K562 (cell line): ENCODE data around the gene VEGFA. TPM values are rescaled to one million over a fixed set of nuclear protein-coding genes. Genes with fewer than 3 reads are reported as not detected.

ENCODE experiments used
- ATAC-seq: fragments of 200-7000 bp; cut with Tn5 transposase; 3 replicates; pipeline ENCODE4 v1.9.1; 2020; ENCODE audit warnings: moderate library complexity
- BruUV-seq: library from RNA; stranded (reverse); fragments of 400-500 nt; replicated peaks from 2 replicates; lab custom pipeline; 2021; lab: Mats Ljungman, UMichigan
- CTCF ChIA-PET: fragments of 300-600 bp; formaldehyde crosslinking; extraction: SDS; loops from one replicate; lab custom pipeline; 2021; ENCODE audit warnings: low intra/inter-chr PET ratio; lab: Yijun Ruan, JAX
- POLR2A ChIA-PET: fragments of 300-600, 350-650 bp; sonication (Branson Sonifier 250); formaldehyde crosslinking; extraction: SDS; loops from one replicate; lab custom pipeline; 2021; ENCODE audit warnings: antibody characterized with exemption, inconsistent platforms; lab: Yijun Ruan, JAX
- DNase-seq, 4 experiments: peaks; one replicate each; pipeline versions ENCODE4 v3.0.0 to v3.0.0-alpha.2; 2011 to 2018; ENCODE audit warnings: low spot score in 3 of 4, mixed read lengths in 3 of 4; ENCODE audit errors: extremely low read depth in 1 of 4
- FAIRE-seq: peaks from 2 replicates; lab custom pipeline; 2011; peaks lifted over from hg19 to GRCh38; lab: Jason Lieb, UNC
- H2AFZ ChIP-seq: 2 replicates; pipeline ENCODE4 v1.6.0; 2011; ENCODE audit warnings: low read depth, low read length, control low read depth, inconsistent platforms
- H3K27ac ChIP-seq: fragments of 200-600 bp; 3 replicates; pipeline ENCODE4 v1.8.0; 2011; ENCODE audit warnings: low read depth, mild to moderate bottlenecking, control low read depth, inconsistent platforms, low read length, moderate library complexity, mixed read lengths; ENCODE audit errors: extremely low read depth
- H3K27me3 ChIP-seq, 2 experiments: fragments of 300-600 bp in 1 of 2; 2 replicates in 1 of 2; 3 replicates in 1 of 2; pipeline versions ENCODE4 v1.6.0 to v1.8.0; 2011; ENCODE audit warnings: inconsistent platforms in 2 of 2, low read length in 2 of 2, mild to moderate bottlenecking in 1 of 2, mixed read lengths in 1 of 2, moderate library complexity in 1 of 2; ENCODE audit not compliant: control insufficient read depth in 2 of 2, insufficient read depth in 2 of 2
- H3K36me3 ChIP-seq: fragments of 300-600 bp; 3 replicates; pipeline ENCODE4 v1.8.0; 2011; ENCODE audit warnings: mild to moderate bottlenecking, low read length, inconsistent platforms; ENCODE audit not compliant: control insufficient read depth, insufficient read depth
- H3K4me1 ChIP-seq, 2 experiments: fragments of 200-600 bp in 1 of 2; replicated peaks in 1 of 2; 2 replicates in 1 of 2; 3 replicates in 1 of 2; pipeline versions ENCODE4 v1.5.1 to v1.8.0; 2011; ENCODE audit warnings: inconsistent platforms in 2 of 2, low read length in 2 of 2, mild to moderate bottlenecking in 1 of 2, mixed read lengths in 1 of 2, moderate library complexity in 1 of 2; ENCODE audit not compliant: control insufficient read depth in 2 of 2, insufficient read depth in 2 of 2
- H3K4me2 ChIP-seq: 2 replicates; pipeline ENCODE4 v1.6.1; 2011; ENCODE audit warnings: low read length, control low read depth, inconsistent platforms, mixed read lengths; ENCODE audit not compliant: insufficient read depth
- H3K4me3 ChIP-seq: fragments of 200-600 bp; sonication (generic), shearing (Covaris generic); 2 replicates; pipeline ENCODE4 v1.5.1; 2016; ENCODE audit warnings: control low read depth, inconsistent platforms
- H3K79me2 ChIP-seq: fragments of 200-600 bp; 3 replicates; pipeline ENCODE4 v1.8.0; 2011; ENCODE audit warnings: low read length, inconsistent platforms; ENCODE audit not compliant: control insufficient read depth, insufficient read depth
- H3K9ac ChIP-seq, 2 experiments: 2 replicates each; pipeline versions ENCODE4 v1.6.0 to v1.6.1; 2011; ENCODE audit warnings: low read depth in 2 of 2, low read length in 2 of 2, control low read depth in 1 of 2, inconsistent platforms in 1 of 2, mild to moderate bottlenecking in 1 of 2, mixed read lengths in 1 of 2; ENCODE audit not compliant: insufficient read depth in 1 of 2
- H3K9me1 ChIP-seq: one replicate; pipeline ENCODE4 v1.6.0; 2011; ENCODE audit warnings: inconsistent platforms, mild to moderate bottlenecking, low read length, moderate library complexity; ENCODE audit not compliant: control insufficient read depth, insufficient read depth
- H3K9me3 ChIP-seq: replicated peaks from 2 replicates; pipeline ENCODE4 v1.5.1; 2011; ENCODE audit warnings: low read depth, low read length, inconsistent platforms; ENCODE audit not compliant: control insufficient read depth, insufficient read depth
- H4K20me1 ChIP-seq: replicated peaks from 2 replicates; pipeline ENCODE4 v1.6.1; 2011; ENCODE audit warnings: low read length, inconsistent platforms, mixed read lengths; ENCODE audit not compliant: control insufficient read depth, insufficient read depth
- L3MBTL2 ChIP-seq: fragments of 450-650 bp; IDR thresholded peaks from 2 replicates; pipeline ENCODE4 v1.6.1; 2016; ENCODE audit warnings: mild to moderate bottlenecking, moderate library complexity
- POLR2G ChIP-seq: fragments of 200-400 bp; formaldehyde crosslinking; IDR thresholded peaks from 2 replicates; pipeline ENCODE4 v1.6.1; 2017; ENCODE audit warnings: low read depth, mild to moderate bottlenecking, antibody characterized with exemption, low read length, moderate library complexity
- RBFOX2 ChIP-seq: fragments of 200-400 bp; formaldehyde crosslinking; IDR thresholded peaks from 2 replicates; pipeline ENCODE4 v1.6.1; 2017; ENCODE audit warnings: low read depth, mild to moderate bottlenecking, low read length, moderate library complexity
- RBM22 ChIP-seq: fragments of 200-400 bp; formaldehyde crosslinking; IDR thresholded peaks from 2 replicates; pipeline ENCODE4 v1.6.1; 2018; ENCODE audit warnings: low read length, low read depth; ENCODE audit not compliant: poor library complexity, severe bottlenecking
- THRAP3 ChIP-seq: fragments of 450-650 bp; IDR thresholded peaks from 2 replicates; pipeline ENCODE4 v1.6.1; 2016; ENCODE audit warnings: mild to moderate bottlenecking, inconsistent platforms, borderline replicate concordance
- ZBTB33 ChIP-seq: sonication (generic); formaldehyde crosslinking; IDR thresholded peaks from 2 replicates; pipeline ENCODE4 v1.8.1; 2023; ENCODE audit warnings: mild to moderate bottlenecking, missing genetic modification reagents
- WGBS: fragments of 100-300 bp; shearing (Covaris generic); methylation state at CpG from one replicate; pipeline ENCODE4 v1.1.6; 2016; ENCODE audit warnings: low coverage, mixed read lengths; ENCODE audit not compliant: insufficient coverage; ENCODE audit errors: missing lambda C conversion rate; 5-methylcytosine and 5-hydroxymethylcytosine counted together
- in situ Hi-C: fragments of 300-500 bp; cut with MboI; formaldehyde crosslinking; loops from 4 replicates; pipeline ENCODE4 v1.15.0; 2018; ENCODE audit warnings: inconsistent platforms, mixed read lengths
- intact Hi-C: fragments of 100-400 bp; cut with micrococcal nuclease; formaldehyde crosslinking; loops from 2 replicates; pipeline ENCODE4 v1.14.2; 2022
- polyA plus RNA-seq, 8 experiments: library from polyadenylated mRNA; depleted of rRNA in 4 of 8; stranded (reverse) in 5 of 8; unstranded in 3 of 8; fragments of >200 nt; fragmentation: Nextera tagmentation in 2 of 8; fragmentation: Illumina TruSeq in 1 of 8; extraction: Ambion mirVana in 2 of 8; extraction: Trizol in 1 of 8; gene quantifications; 2 replicates each; pipeline versions ENCODE4 v1.2.1 to v1.2.3, GENCODE V29; 2011 to 2014; ENCODE audit warnings: inconsistent platforms in 1 of 8, missing spikeins in 1 of 8
- total RNA-seq, 7 experiments: library from RNA; depleted of rRNA in 6 of 7; stranded (reverse); fragments of >200 nt in 6 of 7; fragmentation: Illumina TruSeq in 2 of 7; extraction: Trizol in 2 of 7; gene quantifications; 2 replicates each; pipeline versions ENCODE4 v1.2.1 to v1.2.3, GENCODE V29; 2011 to 2021; ENCODE audit warnings: low replicate concordance in 1 of 7
- TF ChIP-seq, protein P1 (sequence below): fragments of 250-450 bp; sonication (Bioruptor Pico); IDR thresholded peaks from 2 replicates; pipeline ENCODE4 v1.5.0; 2021; ENCODE audit warnings: mild to moderate bottlenecking, borderline replicate concordance

Gene VEGFA
- total and polyA plus RNA-seq, 9 of the 15 experiments (the other 6 are each of a cell fraction or from before 2014, with no cell fraction given): 14.0 to 271 (median 124) TPM

- H2AFZ ChIP-seq: no peak overlapping the region
- peaks cover 74% of the 10 kb centered on the region for H3K79me2 ChIP-seq
- H3K4me2 ChIP-seq: no peak overlapping the region
- intact Hi-C loops: no loop called here
- DNase-seq: no peak
- H3K27me3 ChIP-seq: no peaks in the 10 kb centered on the region
- no peak overlapping the region for H3K4me3 ChIP-seq
- peaks cover 41% of the 10 kb centered on the region for H3K9me1 ChIP-seq
- H3K36me3 ChIP-seq: peaks cover 100% of the 10 kb centered on the region
- CTCF ChIA-PET: no interaction called here
- no peak for ATAC-seq
- POLR2A ChIA-PET: interaction anchor here (3.0 kb wide), 1 partner anchor 7 kb away, joined by 14 read pairs; no protein-coding TSS in a partner anchor
- peaks cover 100% of the 10 kb centered on the region for H4K20me1 ChIP-seq
- TF ChIP-seq THRAP3: no peak
- TF ChIP-seq ZBTB33: peak; percentile 48; the same call in 1 of the 2 replicates
- peak; percentile 60 for TF ChIP-seq RBFOX2
- TF ChIP-seq, protein P1, sequence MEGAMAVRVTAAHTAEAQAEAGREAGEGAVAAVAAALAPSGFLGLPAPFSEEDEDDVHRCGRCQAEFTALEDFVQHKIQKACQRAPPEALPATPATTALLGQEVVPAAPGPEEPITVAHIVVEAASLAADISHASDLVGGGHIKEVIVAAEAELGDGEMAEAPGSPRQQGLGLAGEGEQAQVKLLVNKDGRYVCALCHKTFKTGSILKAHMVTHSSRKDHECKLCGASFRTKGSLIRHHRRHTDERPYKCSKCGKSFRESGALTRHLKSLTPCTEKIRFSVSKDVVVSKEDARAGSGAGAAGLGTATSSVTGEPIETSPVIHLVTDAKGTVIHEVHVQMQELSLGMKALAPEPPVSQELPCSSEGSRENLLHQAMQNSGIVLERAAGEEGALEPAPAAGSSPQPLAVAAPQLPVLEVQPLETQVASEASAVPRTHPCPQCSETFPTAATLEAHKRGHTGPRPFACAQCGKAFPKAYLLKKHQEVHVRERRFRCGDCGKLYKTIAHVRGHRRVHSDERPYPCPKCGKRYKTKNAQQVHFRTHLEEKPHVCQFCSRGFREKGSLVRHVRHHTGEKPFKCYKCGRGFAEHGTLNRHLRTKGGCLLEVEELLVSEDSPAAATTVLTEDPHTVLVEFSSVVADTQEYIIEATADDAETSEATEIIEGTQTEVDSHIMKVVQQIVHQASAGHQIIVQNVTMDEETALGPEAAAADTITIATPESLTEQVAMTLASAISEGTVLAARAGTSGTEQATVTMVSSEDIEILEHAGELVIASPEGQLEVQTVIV (CRISPR knock-in tag): peak; percentile 41; the same call in 1 of the 2 replicates
- TF ChIP-seq POLR2G: peak; percentile 71
- TF ChIP-seq L3MBTL2: no peak
- peak; percentile 89 for TF ChIP-seq RBM22
- no peak overlapping the region for H3K9ac ChIP-seq
- peaks cover 18 to 28% of the 10 kb centered on the region in 2 experiments for H3K4me1 ChIP-seq
- no peak overlapping the region for H3K27ac ChIP-seq
- no peaks in the 10 kb centered on the region for H3K9me3 ChIP-seq
- FAIRE-seq: no peak
- BruUV-seq: no TSS peak
- WGBS: 96% methylated on average over 12 of the region's 12 CpGs
- in situ Hi-C loops: no loop called here
Observed at GRCh38 chr6:43778976-43779851, 9.2 kb downstream of the VEGFA start.
